ENCODE data around the gene TBC1D30.

The TBC1D30 gene

GRCh38 chr12:64864319-64864718, 39.9 kb downstream of the TBC1D30 start:
- DNase-seq (ENCODE audit: low spot score): no peak

- no peak for DNase-seq (ENCODE audit: low spot score)
These were observed 50.7 kb downstream of the TBC1D30 start for GRCh38 chr12:64875186-64875585.

GRCh38 chr12:64876388-64877071, 52.1 kb downstream of the TBC1D30 start:
- no peak for DNase-seq (ENCODE audit: low spot score)

GRCh38 chr12:64877363-64878004, 53.0 kb downstream of the TBC1D30 start:
- no peak for DNase-seq (ENCODE audit: low spot score)

- no peak for DNase-seq (ENCODE audit: low spot score)
These were observed 58.2 kb downstream of the TBC1D30 start for GRCh38 chr12:64882687-64883086.

GRCh38 chr12:64883264-64884163, 59.1 kb downstream of the TBC1D30 start:
- DNase-seq (ENCODE audit: low spot score): no peak

- no peak for DNase-seq (ENCODE audit: low spot score)
These were observed 59.7 kb downstream of the TBC1D30 start for GRCh38 chr12:64884164-64884542.

- no peak for DNase-seq (ENCODE audit: low spot score)
These were observed 60.3 kb downstream of the TBC1D30 start for GRCh38 chr12:64884728-64885127.

GRCh38 chr12:64889434-64890216, 65.2 kb downstream of the TBC1D30 start:
- DNase-seq (ENCODE audit: low spot score): no peak

GRCh38 chr12:64890873-64891468, 66.5 kb downstream of the TBC1D30 start:
- peak; percentile 75 for DNase-seq (ENCODE audit: low spot score)

- DNase-seq (ENCODE audit: low spot score): no peak
These were observed 67.2 kb downstream of the TBC1D30 start for GRCh38 chr12:64891629-64892028.

- no peak for DNase-seq (ENCODE audit: low spot score)
These were observed 68.1 kb downstream of the TBC1D30 start for GRCh38 chr12:64892561-64892960.

GRCh38 chr12:64893961-64894360, 69.5 kb downstream of the TBC1D30 start:
- peak; percentile 65 for DNase-seq (ENCODE audit: low spot score)

GRCh38 chr12:64894827-64895475, 70.5 kb downstream of the TBC1D30 start:
- DNase-seq (ENCODE audit: low spot score): peak; percentile 65

GRCh38 chr12:64895526-64895925, 71.1 kb downstream of the TBC1D30 start:
- peak; percentile 52 for DNase-seq (ENCODE audit: low spot score)

- peak; percentile 69 for DNase-seq (ENCODE audit: low spot score)
These were observed 76.1 kb downstream of the TBC1D30 start for GRCh38 chr12:64900540-64900939.

GRCh38 chr12:64903479-64904152, 79.2 kb downstream of the TBC1D30 start:
- DNase-seq (ENCODE audit: low spot score): no peak

- no peak for DNase-seq (ENCODE audit: low spot score)
These were observed 82.7 kb downstream of the TBC1D30 start for GRCh38 chr12:64907097-64907496.

GRCh38 chr12:64909124-64909523, 84.7 kb downstream of the TBC1D30 start:
- DNase-seq (ENCODE audit: low spot score): no peak

GRCh38 chr12:64911081-64911480, 86.6 kb downstream of the TBC1D30 start:
- no peak for DNase-seq (ENCODE audit: low spot score)

Data from kidney capillary endothelial cell (primary cell).